ENCODE data around the gene FNBP1.
"Not testable (repeated sequence)": the region's sequence is repeated elsewhere in the genome, so short reads cannot be mapped to it uniquely, and the experiment has no call there.

Gene FNBP1

GRCh38 chr9:129999141-129999510, 43.9 kb downstream of the FNBP1 start:
- DNase-seq (ENCODE audit: low read depth), result no peak
- no peak overlapping the region for H3K4me3 ChIP-seq (ENCODE audit: low read depth, low read length)
- TF ChIP-seq CTCF (IDR thresholded peaks at IDR 0.05; ENCODE audit: control insufficient read depth, extremely low read depth, insufficient read depth), result no peak

GRCh38 chr9:129998491-129999140, 44.4 kb downstream of the FNBP1 start:
- H3K4me3 ChIP-seq (ENCODE audit: low read depth, low read length), result no peak overlapping the region
- DNase-seq (ENCODE audit: low read depth), result no peak
- no peak for TF ChIP-seq CTCF (IDR thresholded peaks at IDR 0.05; ENCODE audit: control insufficient read depth, extremely low read depth, insufficient read depth)

- H3K4me3 ChIP-seq (ENCODE audit: low read depth, low read length); DNase-seq (ENCODE audit: low read depth): not testable (repeated sequence)
These were observed 45.3 kb downstream of the FNBP1 start for GRCh38 chr9:129997706-129998105.

GRCh38 chr9:129996161-129996830, 46.7 kb downstream of the FNBP1 start:
- no peak overlapping the region for H3K4me3 ChIP-seq (ENCODE audit: low read depth, low read length)
- no peak for TF ChIP-seq CTCF (IDR thresholded peaks at IDR 0.05; ENCODE audit: control insufficient read depth, extremely low read depth, insufficient read depth)
- no peak for DNase-seq (ENCODE audit: low read depth)

- no peak overlapping the region for H3K4me3 ChIP-seq (ENCODE audit: low read depth, low read length)
- TF ChIP-seq CTCF (IDR thresholded peaks at IDR 0.05; ENCODE audit: control insufficient read depth, extremely low read depth, insufficient read depth), result no peak
- no peak for DNase-seq (ENCODE audit: low read depth)
These were observed 47.4 kb downstream of the FNBP1 start for GRCh38 chr9:129995409-129996160.

GRCh38 chr9:129994882-129995281, 48.1 kb downstream of the FNBP1 start:
- DNase-seq (ENCODE audit: low read depth), result no peak
- H3K4me3 ChIP-seq (ENCODE audit: low read depth, low read length), result no peak overlapping the region
- no peak for TF ChIP-seq CTCF (IDR thresholded peaks at IDR 0.05; ENCODE audit: control insufficient read depth, extremely low read depth, insufficient read depth)

- not testable (repeated sequence) for DNase-seq (ENCODE audit: low read depth); H3K4me3 ChIP-seq (ENCODE audit: low read depth, low read length)
These were observed 51.9 kb downstream of the FNBP1 start for GRCh38 chr9:129991139-129991538.

All from LNCaP clone FGC (cell line).